ENCODE measurements around the gene MAST2.

The MAST2 gene

DNA sequence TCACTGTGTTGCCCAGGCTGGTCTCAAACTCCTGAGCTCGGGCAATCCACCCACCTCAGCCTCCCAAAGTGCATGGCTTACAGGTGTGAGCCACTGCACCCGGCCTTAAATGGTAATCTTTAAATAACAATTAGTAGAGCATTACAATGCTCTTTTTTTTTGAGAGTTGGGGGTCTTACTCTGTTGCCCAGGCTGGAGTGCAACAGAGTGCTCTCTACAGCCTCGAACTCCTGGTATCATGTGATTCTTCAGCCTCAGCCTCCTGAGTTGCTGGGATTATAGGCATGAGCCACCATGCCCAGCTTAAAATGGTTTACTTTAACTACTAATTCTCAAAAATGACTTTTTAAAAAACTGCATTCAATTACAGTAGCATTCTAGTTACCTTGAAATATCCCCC lies 276.8 kb downstream of the MAST2 start:
- DNase-seq = no peak

DNA sequence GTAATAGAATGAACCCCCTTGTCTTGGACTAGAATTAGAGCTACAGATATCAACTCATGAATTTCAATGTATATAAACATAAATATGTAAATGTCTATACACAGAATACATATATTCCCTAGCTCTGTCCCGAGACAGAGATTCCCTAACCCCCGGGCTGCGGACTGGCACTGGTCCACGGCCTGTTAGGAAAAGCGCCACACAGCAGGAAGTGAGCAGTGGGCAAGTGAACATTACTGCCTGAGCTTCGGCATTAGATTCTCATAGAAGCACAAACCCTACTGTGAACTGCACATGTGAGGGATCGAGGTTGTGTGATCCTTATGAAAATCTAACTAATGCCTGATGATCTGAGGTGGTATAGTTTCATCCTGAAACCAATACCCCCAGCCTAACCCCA lies 277.8 kb downstream of the MAST2 start:
- DNase-seq = no peak

DNA sequence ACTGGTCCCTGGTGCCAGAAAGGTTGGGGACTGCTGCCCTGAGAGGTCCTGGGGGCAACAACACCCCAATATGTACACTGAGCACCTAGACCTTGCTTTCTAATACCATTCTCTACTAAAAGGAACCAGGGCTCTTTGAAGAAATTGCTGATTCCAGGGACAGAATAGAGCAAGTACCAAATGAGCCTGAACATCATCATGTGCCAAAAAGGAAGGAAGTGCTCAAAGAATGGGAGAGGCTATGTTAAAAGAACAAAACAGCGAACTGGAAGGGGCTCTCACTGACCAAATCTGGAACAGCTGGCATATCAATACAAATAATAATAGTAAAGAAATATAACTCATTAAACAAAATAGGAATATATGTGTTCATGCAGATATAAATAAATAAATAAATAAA lies 278.2 kb downstream of the MAST2 start:
- DNase-seq = no peak

GRCh38 chr1:46083579-46083978 lies 280.2 kb downstream of the MAST2 start:
- DNase-seq = no peak

DNA sequence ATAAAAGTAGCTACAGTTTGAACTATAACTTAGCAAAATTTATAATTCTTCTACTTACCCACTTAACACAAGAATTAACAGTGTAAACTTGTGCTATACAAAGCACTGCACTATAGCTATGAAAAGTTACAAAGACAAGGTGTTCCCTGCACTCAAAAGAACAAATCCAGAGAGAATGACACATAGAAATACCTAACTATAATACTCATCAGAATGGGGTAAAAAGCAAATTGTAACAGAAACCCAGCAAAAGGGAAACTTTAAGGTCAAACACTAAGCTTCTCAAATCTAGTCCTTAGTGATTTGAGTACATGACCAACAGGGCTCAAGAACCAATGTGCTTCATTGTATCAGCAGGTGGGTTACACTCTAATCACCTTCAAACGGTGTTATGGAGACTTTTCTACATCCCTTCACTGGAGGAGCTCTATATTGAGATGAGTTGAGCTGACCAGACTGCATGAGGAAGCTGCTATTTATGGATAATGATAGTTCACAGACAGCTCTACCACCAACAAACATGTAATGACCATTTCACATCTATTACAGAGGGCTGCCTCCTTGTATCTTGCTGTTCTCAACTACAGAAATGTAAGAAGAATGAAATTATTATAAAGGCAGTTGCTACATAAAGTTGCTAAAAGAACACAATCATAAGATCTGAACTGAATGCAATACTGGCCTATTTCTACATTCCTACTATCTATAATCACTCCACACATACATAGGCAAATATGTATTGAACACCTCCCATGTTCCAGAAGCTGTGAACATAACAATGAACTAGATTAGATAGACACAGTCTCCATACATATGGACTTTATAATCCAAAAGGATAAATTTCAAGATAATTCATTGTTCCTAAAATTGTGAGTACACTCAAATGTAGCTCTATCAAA lies 281.4 kb downstream of the MAST2 start:
- peak in 1 of 2 experiments; percentile 5 for DNase-seq

All from SW 1271 (cell line).